Measurements from ENCODE around the gene C1QL1.

Gene C1QL1

GRCh38 chr17:44990994-44991393 lies 22.9 kb upstream of the C1QL1 start:
- in situ Hi-C loops (cut with MboI; ENCODE audit: low sequenced_read_pairs): no loop called here

- in situ Hi-C loops (cut with MboI; ENCODE audit: low sequenced_read_pairs): no loop called here
These were observed 21.5 kb upstream of the C1QL1 start for GRCh38 chr17:44989552-44990138.

GRCh38 chr17:44988044-44988942 lies 20.2 kb upstream of the C1QL1 start:
- in situ Hi-C loops (cut with MboI; ENCODE audit: low sequenced_read_pairs): no loop called here

- in situ Hi-C loops (cut with MboI; ENCODE audit: low sequenced_read_pairs): no loop called here
These were observed 15.5 kb upstream of the C1QL1 start for GRCh38 chr17:44983563-44983962.

GRCh38 chr17:44982113-44982702 lies 14.1 kb upstream of the C1QL1 start:
- in situ Hi-C loops (cut with MboI; ENCODE audit: low sequenced_read_pairs): no loop called here

GRCh38 chr17:44981221-44981968 lies 13.3 kb upstream of the C1QL1 start:
- in situ Hi-C loops (cut with MboI; ENCODE audit: low sequenced_read_pairs): no loop called here

GRCh38 chr17:44979426-44979995 lies 11.4 kb upstream of the C1QL1 start:
- in situ Hi-C loops (cut with MboI; ENCODE audit: low sequenced_read_pairs): no loop called here

- in situ Hi-C loops (cut with MboI; ENCODE audit: low sequenced_read_pairs): no loop called here
These were observed 10.7 kb upstream of the C1QL1 start for GRCh38 chr17:44978807-44979206.

- in situ Hi-C loops (cut with MboI; ENCODE audit: low sequenced_read_pairs): no loop called here
These were observed 9.9 kb upstream of the C1QL1 start for GRCh38 chr17:44977814-44978550.

GRCh38 chr17:44977065-44977464 lies 9.0 kb upstream of the C1QL1 start:
- in situ Hi-C loops (cut with MboI; ENCODE audit: low sequenced_read_pairs): no loop called here

- in situ Hi-C loops (cut with MboI; ENCODE audit: low sequenced_read_pairs): no loop called here
These were observed 8.1 kb upstream of the C1QL1 start for GRCh38 chr17:44976206-44976605.

- in situ Hi-C loops (cut with MboI; ENCODE audit: low sequenced_read_pairs): no loop called here
These were observed 4.8 kb upstream of the C1QL1 start for GRCh38 chr17:44972953-44973352.

- in situ Hi-C loops (cut with MboI; ENCODE audit: low sequenced_read_pairs): no loop called here
These were observed 3.8 kb upstream of the C1QL1 start for GRCh38 chr17:44971776-44972483.

- in situ Hi-C loops (cut with MboI; ENCODE audit: low sequenced_read_pairs): no loop called here
These were observed 2.1 kb upstream of the C1QL1 start for GRCh38 chr17:44970136-44970741.

GRCh38 chr17:44969144-44969780 lies 1.2 kb upstream of the C1QL1 start:
- in situ Hi-C loops (cut with MboI; ENCODE audit: low sequenced_read_pairs): no loop called here

- in situ Hi-C loops (cut with MboI; ENCODE audit: low sequenced_read_pairs): no loop called here
These were observed 237 bp downstream of the C1QL1 start for GRCh38 chr17:44967907-44968224.

GRCh38 chr17:44967026-44967906 lies 837 bp downstream of the C1QL1 start:
- in situ Hi-C loops (cut with MboI; ENCODE audit: low sequenced_read_pairs): no loop called here
